GM21619 (cell line): ENCODE results near the gene LRRTM1.

ENCODE experiments used
- ATAC-seq: cut with Tn5 transposase; IDR thresholded peaks from one replicate; pipeline ENCODE4 v1.9.1; 2021; ENCODE audit not compliant: unreplicated experiment

The LRRTM1 gene

GRCh38 chr2:80252294-80252986 is 52.1 kb downstream of the LRRTM1 start:
- no peak for ATAC-seq
